Coronary artery (tissue), 2 donors: Measurements from ENCODE around the gene MCM6.
"Not testable (repeated sequence)": the region's sequence is repeated elsewhere in the genome, so short reads cannot be mapped to it uniquely, and the experiment has no call there.

Experiments used
- DNase-seq: peaks from one replicate; pipeline ENCODE4 v3.0.0-alpha.2; 2017; ENCODE audit warnings: low spot score
- H3K27ac ChIP-seq, 2 donors: fragments of 200-600 bp; sonication (generic); one replicate each; pipeline ENCODE4 v1.5.1; 2016 to 2019
- H3K4me3 ChIP-seq: fragments of 200-600 bp; sonication (generic); 2 replicates; pipeline ENCODE4 v1.5.1; 2016; ENCODE audit warnings: mild to moderate bottlenecking, moderate library complexity
- TF ChIP-seq, protein P1 (sequence below): fragments of 200-600 bp; sonication (generic); IDR thresholded peaks from one replicate; pipeline ENCODE4 v1.5.1; 2019; ENCODE audit warnings: antibody characterized with exemption

The MCM6 gene

DNA sequence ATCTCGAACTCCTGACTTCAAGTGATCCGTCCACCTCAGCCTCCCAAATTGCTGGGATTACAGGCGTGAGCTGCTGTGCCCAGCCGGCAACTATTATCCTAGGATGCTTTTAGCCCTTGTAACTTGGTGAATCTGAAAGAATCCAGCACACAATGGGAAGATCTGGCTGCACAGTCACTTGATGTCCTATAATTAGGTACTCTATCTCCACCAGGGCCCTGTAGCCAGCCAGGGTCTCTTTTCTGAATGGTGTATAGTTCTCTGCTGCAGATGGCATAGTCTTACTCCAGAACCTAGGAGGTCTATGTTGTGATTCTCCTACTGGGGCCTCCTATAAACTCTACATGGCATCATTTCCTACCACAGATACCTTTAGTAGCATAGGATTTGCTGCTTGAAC lies 13.9 kb upstream of the MCM6 start:
- Histone ChIP-seq H3K4me3 (no peak overlapping the region), H3K27ac (no peak overlapping the region)
- TF ChIP-seq, protein P1, sequence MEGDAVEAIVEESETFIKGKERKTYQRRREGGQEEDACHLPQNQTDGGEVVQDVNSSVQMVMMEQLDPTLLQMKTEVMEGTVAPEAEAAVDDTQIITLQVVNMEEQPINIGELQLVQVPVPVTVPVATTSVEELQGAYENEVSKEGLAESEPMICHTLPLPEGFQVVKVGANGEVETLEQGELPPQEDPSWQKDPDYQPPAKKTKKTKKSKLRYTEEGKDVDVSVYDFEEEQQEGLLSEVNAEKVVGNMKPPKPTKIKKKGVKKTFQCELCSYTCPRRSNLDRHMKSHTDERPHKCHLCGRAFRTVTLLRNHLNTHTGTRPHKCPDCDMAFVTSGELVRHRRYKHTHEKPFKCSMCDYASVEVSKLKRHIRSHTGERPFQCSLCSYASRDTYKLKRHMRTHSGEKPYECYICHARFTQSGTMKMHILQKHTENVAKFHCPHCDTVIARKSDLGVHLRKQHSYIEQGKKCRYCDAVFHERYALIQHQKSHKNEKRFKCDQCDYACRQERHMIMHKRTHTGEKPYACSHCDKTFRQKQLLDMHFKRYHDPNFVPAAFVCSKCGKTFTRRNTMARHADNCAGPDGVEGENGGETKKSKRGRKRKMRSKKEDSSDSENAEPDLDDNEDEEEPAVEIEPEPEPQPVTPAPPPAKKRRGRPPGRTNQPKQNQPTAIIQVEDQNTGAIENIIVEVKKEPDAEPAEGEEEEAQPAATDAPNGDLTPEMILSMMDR = no peak
- DNase-seq = no peak

DNA sequence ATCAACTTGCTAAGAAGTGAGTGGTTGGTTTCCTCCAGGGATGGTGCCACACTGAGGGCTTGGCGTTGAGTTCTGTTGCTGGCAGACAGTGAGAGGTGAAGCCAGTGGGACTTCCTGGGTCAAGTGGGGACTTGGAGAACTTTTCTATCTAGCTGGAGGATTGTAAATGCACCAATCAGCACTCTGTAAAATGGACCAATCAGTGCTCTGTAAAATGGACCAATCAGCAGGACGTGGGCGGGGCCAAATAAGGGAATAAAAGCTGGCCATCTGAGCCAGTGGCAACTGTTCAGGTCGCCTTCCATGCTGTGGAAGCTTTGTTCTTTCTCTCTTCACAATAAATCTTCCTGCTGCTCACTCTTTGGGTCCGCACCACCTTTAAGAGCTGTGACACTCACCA lies 12.3 kb upstream of the MCM6 start:
- H3K4me3 ChIP-seq, DNase-seq, H3K27ac ChIP-seq: not testable (repeated sequence)

DNA sequence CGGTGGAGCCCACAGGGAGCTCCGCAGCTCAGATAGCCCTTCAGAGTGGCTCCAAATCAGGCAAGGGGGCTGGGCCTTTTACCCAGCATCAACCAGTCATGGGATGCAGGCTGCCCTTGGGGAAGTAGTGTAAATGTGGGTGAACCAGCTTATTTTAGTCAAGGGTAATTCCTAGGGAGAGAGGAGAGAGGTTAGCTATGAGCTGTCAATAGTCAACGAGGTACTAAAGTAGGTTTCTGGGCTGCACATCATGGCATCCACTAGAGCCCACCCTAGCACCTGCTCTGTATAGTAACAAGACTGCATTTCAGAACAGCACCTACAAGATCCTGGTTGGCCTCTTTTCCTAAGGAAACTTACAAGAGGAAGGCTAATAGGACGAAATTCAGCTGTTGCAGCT lies 9.5 kb upstream of the MCM6 start:
- DNase-seq = no peak
- TF ChIP-seq, protein P1 = no peak
- Histone ChIP-seq H3K4me3 (no peak overlapping the region), H3K27ac (no peak overlapping the region)

DNA sequence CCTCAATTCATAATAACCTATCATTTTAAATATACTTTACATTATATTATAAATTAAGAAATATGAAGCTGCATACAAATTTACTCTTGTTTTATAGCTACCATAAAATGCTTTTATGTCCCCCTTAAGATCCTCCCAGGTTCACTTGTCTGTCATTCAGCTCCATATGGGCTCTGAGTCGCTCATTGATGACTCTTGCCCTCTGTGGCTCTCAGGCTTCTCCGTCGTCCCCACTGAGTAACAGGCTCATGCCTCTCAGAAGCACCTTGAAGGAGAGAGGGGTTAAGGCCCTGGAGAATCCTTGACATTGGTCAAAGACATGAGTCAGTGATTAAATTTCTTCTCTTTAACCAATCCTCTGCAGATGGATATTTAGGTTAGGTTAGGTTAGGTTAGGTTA lies 6.2 kb upstream of the MCM6 start:
- DNase-seq = no peak
- Histone ChIP-seq H3K27ac (no peak overlapping the region), H3K4me3 (no peak overlapping the region)
- TF ChIP-seq, protein P1 = no peak

DNA sequence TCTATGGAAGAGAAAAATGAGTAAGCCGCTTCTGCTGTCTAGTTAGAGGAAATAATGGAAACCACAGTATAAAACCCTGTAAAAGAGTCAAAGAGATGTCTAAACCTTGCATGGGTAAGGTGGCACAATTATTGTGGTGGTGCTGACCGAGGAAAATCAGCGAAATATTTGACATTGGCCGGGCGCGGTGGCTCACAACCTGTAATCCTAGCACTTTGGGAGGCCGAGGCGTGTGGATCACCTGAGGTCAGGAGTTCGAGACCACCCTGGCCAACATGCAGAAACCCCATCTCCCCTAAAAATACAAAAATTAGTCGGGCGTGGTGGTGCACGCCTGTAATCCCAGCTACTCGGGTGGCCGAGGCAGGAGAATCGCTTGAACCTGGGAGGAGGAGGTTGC lies 527 bp upstream of the MCM6 start:
- H3K4me3 ChIP-seq = peak overlapping the region; percentile 70
- not testable (repeated sequence) for DNase-seq
- H3K27ac ChIP-seq = peak overlapping the region; percentile 74 to 80

DNA sequence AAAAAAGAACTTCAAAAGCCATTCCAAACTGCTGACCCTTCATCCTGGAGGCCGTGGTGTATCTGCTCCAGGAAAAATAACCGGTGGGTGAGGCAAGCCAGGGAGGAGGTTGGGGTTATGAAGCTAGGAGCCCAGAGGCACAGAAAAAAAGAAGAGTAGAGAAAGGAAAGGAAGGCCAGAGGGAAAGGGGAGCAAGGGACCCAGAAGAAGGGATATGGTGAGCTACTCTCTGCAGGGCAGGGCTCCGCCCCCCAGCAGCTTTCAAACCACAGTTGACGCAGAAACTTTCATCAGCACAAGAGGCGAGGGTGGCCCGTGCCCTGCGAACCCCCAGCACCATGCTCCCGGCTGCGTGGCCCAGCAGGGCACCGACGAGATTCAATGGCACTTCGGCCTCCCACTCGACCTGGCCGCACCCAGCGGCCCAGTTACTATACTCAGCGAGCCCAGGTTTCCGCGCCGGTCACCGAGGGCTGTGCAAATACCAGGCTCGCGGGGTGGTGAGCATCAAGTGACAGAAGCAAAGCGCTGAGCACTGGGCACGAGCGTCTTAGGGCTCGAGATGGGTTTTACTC lies 665 bp downstream of the MCM6 start:
- Histone ChIP-seq H3K27ac (peak overlapping the region; percentile 74 to 80), H3K4me3 (peak overlapping the region; percentile 70)
- DNase-seq = peak; percentile 76
- TF ChIP-seq, protein P1 = no peak

DNA sequence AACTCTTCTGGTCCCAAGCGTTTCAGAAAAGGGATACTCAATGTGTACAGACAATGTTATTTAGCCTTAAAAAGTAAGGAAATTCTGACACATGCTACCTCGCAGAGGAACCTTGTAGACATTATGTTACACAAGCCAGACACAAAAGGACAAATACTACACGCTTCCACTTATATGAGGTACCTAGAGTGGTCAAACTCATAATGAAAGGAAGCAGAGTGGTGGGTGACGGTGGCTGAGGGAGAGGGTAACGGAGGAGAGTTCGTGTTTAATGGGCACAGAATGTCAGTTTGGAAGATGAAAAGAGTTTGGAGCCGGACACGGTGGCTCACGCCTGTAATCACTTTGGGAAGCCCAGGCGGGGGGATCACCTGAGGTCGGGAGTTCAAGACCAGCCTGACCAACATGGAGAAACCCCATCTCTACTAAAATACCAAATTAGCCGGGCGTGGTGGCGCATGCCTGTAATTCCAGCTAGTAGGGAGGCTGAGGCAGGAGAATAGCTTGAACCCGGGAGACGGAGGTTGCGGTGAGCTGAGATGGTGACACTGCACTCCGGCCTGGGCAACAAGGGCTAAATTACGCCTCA lies 1.4 kb downstream of the MCM6 start:
- DNase-seq = no peak
- H3K4me3 ChIP-seq = no peak overlapping the region
- TF ChIP-seq, protein P1 = no peak
- no peak overlapping the region for H3K27ac ChIP-seq

DNA sequence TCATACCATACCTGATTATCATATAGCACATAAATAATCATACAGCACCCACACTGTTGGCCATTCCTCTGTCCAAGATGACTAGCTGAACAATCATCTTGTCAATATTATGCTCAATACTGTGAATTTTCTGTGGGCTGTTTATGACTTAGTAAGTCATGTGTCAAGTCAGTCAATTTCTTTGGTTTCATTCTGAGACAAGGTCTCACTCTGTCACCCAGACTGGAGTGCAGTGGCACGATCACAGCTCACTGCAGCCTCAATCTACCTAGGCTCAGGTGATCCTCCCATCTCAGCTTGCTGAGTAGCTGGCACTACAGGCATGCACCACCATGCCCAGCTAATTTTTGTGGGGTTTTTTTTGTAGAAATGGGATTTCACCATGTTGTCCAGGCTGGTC lies 5.7 kb downstream of the MCM6 start:
- no peak for DNase-seq
- TF ChIP-seq, protein P1 = no peak
- no peak overlapping the region for H3K27ac ChIP-seq
- H3K4me3 ChIP-seq = no peak overlapping the region
